ENCODE results near the gene IAH1. TPM values are rescaled to one million over a fixed set of nuclear protein-coding genes. Genes with fewer than 3 reads are reported as not detected.

Gene IAH1
- total RNA-seq, 1 donor from 2014 or later, result 51.9 TPM

GRCh38 chr2:9440058-9440727 is 34.2 kb upstream of the IAH1 start:
- no peak for TF ChIP-seq CTCF (IDR thresholded peaks at IDR 0.05; ENCODE audit: insufficient read depth, low read length, poor library complexity, severe bottlenecking)
- no peak overlapping the region for H3K4me3 ChIP-seq (ENCODE audit: low read depth, low read length)
- H3K27me3 ChIP-seq (ENCODE audit: control insufficient read depth, insufficient read depth, low read length), result no peaks in the 10 kb centered on the region
- no peak for DNase-seq (ENCODE audit: low read depth)
- peaks cover 1% of the 10 kb centered on the region for H3K36me3 ChIP-seq (ENCODE audit: control insufficient read depth, insufficient read depth, low read length)

- no peak for DNase-seq (ENCODE audit: low read depth)
- peaks cover 1% of the 10 kb centered on the region for H3K36me3 ChIP-seq (ENCODE audit: control insufficient read depth, insufficient read depth, low read length)
- no peak for TF ChIP-seq CTCF (IDR thresholded peaks at IDR 0.05; ENCODE audit: insufficient read depth, low read length, poor library complexity, severe bottlenecking)
- no peak overlapping the region for H3K4me3 ChIP-seq (ENCODE audit: low read depth, low read length)
- no peaks in the 10 kb centered on the region for H3K27me3 ChIP-seq (ENCODE audit: control insufficient read depth, insufficient read depth, low read length)
Observed at GRCh38 chr2:9441556-9441955, 32.8 kb upstream of the IAH1 start.

GRCh38 chr2:9443526-9443925 is 30.8 kb upstream of the IAH1 start:
- no peak overlapping the region for H3K4me3 ChIP-seq (ENCODE audit: low read depth, low read length)
- no peak for DNase-seq (ENCODE audit: low read depth)
- H3K36me3 ChIP-seq (ENCODE audit: control insufficient read depth, insufficient read depth, low read length), result no peaks in the 10 kb centered on the region
- no peak for TF ChIP-seq CTCF (IDR thresholded peaks at IDR 0.05; ENCODE audit: insufficient read depth, low read length, poor library complexity, severe bottlenecking)
- H3K27me3 ChIP-seq (ENCODE audit: control insufficient read depth, insufficient read depth, low read length), result no peaks in the 10 kb centered on the region

- H3K36me3 ChIP-seq (ENCODE audit: control insufficient read depth, insufficient read depth, low read length), result no peaks in the 10 kb centered on the region
- no peak for TF ChIP-seq CTCF (IDR thresholded peaks at IDR 0.05; ENCODE audit: insufficient read depth, low read length, poor library complexity, severe bottlenecking)
- H3K27me3 ChIP-seq (ENCODE audit: control insufficient read depth, insufficient read depth, low read length), result no peaks in the 10 kb centered on the region
- H3K4me3 ChIP-seq (ENCODE audit: low read depth, low read length), result no peak overlapping the region
- no peak for DNase-seq (ENCODE audit: low read depth)
Observed at GRCh38 chr2:9445089-9445488, 29.3 kb upstream of the IAH1 start.

- Histone ChIP-seq H3K4me3 (ENCODE audit: low read depth, low read length) (no peak overlapping the region), H3K36me3 (ENCODE audit: control insufficient read depth, insufficient read depth, low read length) (peaks cover 2% of the 10 kb centered on the region), H3K27me3 (ENCODE audit: control insufficient read depth, insufficient read depth, low read length) (no peaks in the 10 kb centered on the region)
- no peak for TF ChIP-seq CTCF (IDR thresholded peaks at IDR 0.05; ENCODE audit: insufficient read depth, low read length, poor library complexity, severe bottlenecking)
- DNase-seq (ENCODE audit: low read depth), result no peak
Observed at GRCh38 chr2:9451231-9451630, 23.1 kb upstream of the IAH1 start.

GRCh38 chr2:9460441-9461017 is 13.8 kb upstream of the IAH1 start:
- H3K4me3 ChIP-seq (ENCODE audit: low read depth, low read length), result no peak overlapping the region
- H3K27me3 ChIP-seq (ENCODE audit: control insufficient read depth, insufficient read depth, low read length), result no peaks in the 10 kb centered on the region
- DNase-seq (ENCODE audit: low read depth), result no peak
- peaks cover 1% of the 10 kb centered on the region for H3K36me3 ChIP-seq (ENCODE audit: control insufficient read depth, insufficient read depth, low read length)
- no peak for TF ChIP-seq CTCF (IDR thresholded peaks at IDR 0.05; ENCODE audit: insufficient read depth, low read length, poor library complexity, severe bottlenecking)
